ENCODE data around the gene B3GALT4.
A peak's percentile ranks its signal among the peaks of the same experiment; 100 is the strongest.

B3GALT4 gene

GRCh38 chr6:33292996-33293682 is 16.2 kb downstream of the B3GALT4 start:
- DNase-seq (ENCODE audit: low read depth), result no peak

GRCh38 chr6:33294086-33294823 is 17.3 kb downstream of the B3GALT4 start:
- DNase-seq (ENCODE audit: low read depth), result no peak

GRCh38 chr6:33295621-33296369 is 18.9 kb downstream of the B3GALT4 start:
- no peak for DNase-seq (ENCODE audit: low read depth)

GRCh38 chr6:33296797-33297405 is 20.0 kb downstream of the B3GALT4 start:
- no peak for DNase-seq (ENCODE audit: low read depth)

- no peak for DNase-seq (ENCODE audit: low read depth)
These were observed 20.6 kb downstream of the B3GALT4 start for GRCh38 chr6:33297406-33297955.

- peak; percentile 92 for DNase-seq (ENCODE audit: low read depth)
These were observed 21.2 kb downstream of the B3GALT4 start for GRCh38 chr6:33297956-33298772.

- peak; percentile 73 for DNase-seq (ENCODE audit: low read depth)
These were observed 21.9 kb downstream of the B3GALT4 start, which contains the start of gene RGL2 for GRCh38 chr6:33298773-33299236. RGL2 (minus strand) TSS chr6:33298942; CDS start chr6:33298610, 332 bp downstream.

- peak; percentile 93 for DNase-seq (ENCODE audit: low read depth)
These were observed 22.5 kb downstream of the B3GALT4 start for GRCh38 chr6:33299237-33299944.

- DNase-seq (ENCODE audit: low read depth), result no peak
These were observed 25.0 kb downstream of the B3GALT4 start for GRCh38 chr6:33301877-33302276.

GRCh38 chr6:33304216-33304615 is 27.3 kb downstream of the B3GALT4 start:
- DNase-seq (ENCODE audit: low read depth), result no peak

GRCh38 chr6:33305052-33305451 is 28.1 kb downstream of the B3GALT4 start:
- DNase-seq (ENCODE audit: low read depth), result no peak

GRCh38 chr6:33306356-33306755 is 29.4 kb downstream of the B3GALT4 start:
- no peak for DNase-seq (ENCODE audit: low read depth)

- DNase-seq (ENCODE audit: low read depth), result peak; percentile 68
These were observed 35.6 kb downstream of the B3GALT4 start for GRCh38 chr6:33312361-33313104.

- DNase-seq (ENCODE audit: low read depth), result peak; percentile 43
These were observed 36.3 kb downstream of the B3GALT4 start for GRCh38 chr6:33313105-33313708.

GRCh38 chr6:33313709-33314514 is 37.0 kb downstream of the B3GALT4 start, which contains the start of gene TAPBP:
TAPBP (minus strand) TSS chr6:33314078; CDS start chr6:33314041, 37 bp downstream.
- DNase-seq (ENCODE audit: low read depth), result peak; percentile 76

- DNase-seq (ENCODE audit: low read depth), result peak; percentile 86
These were observed 37.6 kb downstream of the B3GALT4 start for GRCh38 chr6:33314515-33314942.

GRCh38 chr6:33314943-33315792 is 38.2 kb downstream of the B3GALT4 start:
- peak; percentile 31 for DNase-seq (ENCODE audit: low read depth)

Measured in EH (cell line).